ENCODE results near the gene STRA8.

DNA sequence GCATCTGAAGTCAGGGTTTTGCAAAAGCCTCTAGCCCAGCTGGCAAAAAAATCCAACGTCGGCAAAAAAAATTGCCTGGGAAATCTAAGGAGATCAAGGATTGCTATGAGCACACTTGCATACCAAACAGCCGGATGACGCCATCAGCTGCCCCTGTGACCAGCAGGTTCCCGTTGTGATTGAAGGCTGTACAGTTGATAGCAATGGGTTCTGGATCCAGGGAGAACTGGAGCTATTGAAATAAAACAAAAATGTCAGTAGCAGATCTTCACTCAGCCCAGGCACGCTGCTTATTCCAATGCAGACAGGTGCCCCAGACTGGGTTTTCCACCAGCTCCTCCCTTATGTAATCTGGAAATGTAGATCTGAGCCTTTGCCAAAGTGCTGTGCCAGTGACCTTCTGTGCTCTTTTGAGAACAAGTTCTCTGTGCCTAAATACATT is 44.4 kb upstream of the STRA8 start:
- TF ChIP-seq CTCF (IDR thresholded peaks at IDR 0.05) (no peak), POLR2AphosphoS5 (IDR thresholded peaks at IDR 0.05; ENCODE audit: low read depth, low read length) (no peak), REST (IDR thresholded peaks at IDR 0.05; ENCODE audit: insufficient read depth in 1 of 2, low read depth in 2 of 2, low read length in 1 of 2) (no peak), TCF7L2 (IDR thresholded peaks at IDR 0.05; ENCODE audit: low read depth, low read length) (no peak), SIN3A (IDR thresholded peaks at IDR 0.05; ENCODE audit: borderline replicate concordance, insufficient read depth, low read depth, low read length) (no peak)
